K562 (cell line): Measurements from ENCODE around the gene LCN12. TPM values are rescaled to one million over a fixed set of nuclear protein-coding genes. Genes with fewer than 3 reads are reported as not detected.
"Not testable (repeated sequence)": the region's sequence is repeated elsewhere in the genome, so short reads cannot be mapped to it uniquely, and the experiment has no call there.

Source experiments
- ATF1 ChIP-seq, 2 experiments: fragments of 450-650 bp in 1 of 2; IDR thresholded peaks; 2 replicates each; pipeline ENCODE4 v1.6.1; 2016; ENCODE audit warnings: missing compliant biosample characterization in 1 of 2, missing genetic modification characterization in 1 of 2
- ATF7 ChIP-seq: fragments of 450-650 bp; IDR thresholded peaks from 2 replicates; pipeline ENCODE4 v1.7.1; 2014; ENCODE audit warnings: mild to moderate bottlenecking, moderate library complexity
- CREB1 ChIP-seq, 2 experiments: sonication (generic) in 1 of 2; formaldehyde crosslinking in 1 of 2; IDR thresholded peaks; 2 replicates each; pipeline versions ENCODE4 v1.6.1 to v1.8.0; 2012 to 2022; ENCODE audit warnings: inconsistent platforms in 1 of 2, mild to moderate bottlenecking in 1 of 2, missing genetic modification reagents in 1 of 2, moderate library complexity in 1 of 2
- CTCF ChIP-seq, 3 experiments: IDR thresholded peaks in 2 of 3; conservative IDR thresholded peaks in 1 of 3; 2 replicates each; pipeline ENCODE4 v1.5.1; 2011 to 2012; ENCODE audit warnings: low read length in 3 of 3, mild to moderate bottlenecking in 3 of 3, control low read depth in 2 of 3, improper control_type of control experiment in 1 of 3, inconsistent platforms in 1 of 3, low read depth in 1 of 3, mixed read lengths in 1 of 3, moderate library complexity in 1 of 3; ENCODE audit not compliant: insufficient read depth in 2 of 3
- ETV1 ChIP-seq: fragments of 450-650 bp; conservative IDR thresholded peaks from 2 replicates; pipeline ENCODE4 v1.6.1; 2016; ENCODE audit warnings: missing genetic modification characterization, control low read depth, low read depth, missing compliant biosample characterization
- RAD21 ChIP-seq, 2 experiments: fragments of 250-450 bp in 1 of 2; fragments of 450-650 bp in 1 of 2; sonication (Bioruptor Pico) in 1 of 2; formaldehyde crosslinking in 1 of 2; IDR thresholded peaks in 1 of 2; conservative IDR thresholded peaks in 1 of 2; 2 replicates each; pipeline versions ENCODE4 v1.4.0 to v1.8.0; 2020 to 2022; ENCODE audit warnings: mild to moderate bottlenecking in 2 of 2, moderate library complexity in 1 of 2
- SMAD4 ChIP-seq: fragments of 250-450 bp; sonication (Bioruptor Pico); conservative IDR thresholded peaks from 2 replicates; pipeline ENCODE4 v1.8.0; 2021; ENCODE audit warnings: inconsistent platforms, mild to moderate bottlenecking, moderate library complexity
- polyA plus RNA-seq, 8 experiments: library from polyadenylated mRNA; depleted of rRNA in 4 of 8; stranded (reverse) in 5 of 8; unstranded in 3 of 8; fragments of >200 nt; fragmentation: Nextera tagmentation in 2 of 8; fragmentation: Illumina TruSeq in 1 of 8; extraction: Ambion mirVana in 2 of 8; extraction: Trizol in 1 of 8; gene quantifications; 2 replicates each; pipeline versions ENCODE4 v1.2.1 to v1.2.3, GENCODE V29; 2011 to 2014; ENCODE audit warnings: inconsistent platforms in 1 of 8, missing spikeins in 1 of 8
- total RNA-seq, 7 experiments: library from RNA; depleted of rRNA in 6 of 7; stranded (reverse); fragments of >200 nt in 6 of 7; fragmentation: Illumina TruSeq in 2 of 7; extraction: Trizol in 2 of 7; gene quantifications; 2 replicates each; pipeline versions ENCODE4 v1.2.1 to v1.2.3, GENCODE V29; 2011 to 2021; ENCODE audit warnings: low replicate concordance in 1 of 7

The LCN12 gene
- total and polyA plus RNA-seq, 9 of the 15 experiments (the other 6 are each of a cell fraction or from before 2014, with no cell fraction given), result 0.05 TPM; not detected in 8

GRCh38 chr9:137004285-137004684 lies 52.2 kb downstream of the LCN12 start (continued):
- peak; percentile 30 to 41 (median 40); a peak in 4 of 6 replicates for TF ChIP-seq CTCF (IDR thresholded peaks at IDR 0.05 in 2 of 3, conservative IDR thresholded peaks at IDR 0.05 in 1 of 3; ENCODE audit: insufficient read depth in 2 of 3, low read depth in 1 of 3, low read length in 3 of 3)
- TF ChIP-seq SMAD4 (CRISPR knock-in tag), result peak; percentile 37; the same call in 1 of the 2 replicates
- TF ChIP-seq CREB1 (IDR thresholded peaks at IDR 0.05); ATF1 (CRISPR knock-in tag; IDR thresholded peaks at IDR 0.05): not testable (repeated sequence)
- peak; percentile 54; the same call in 1 of the 2 replicates for TF ChIP-seq CREB1 (CRISPR knock-in tag; IDR thresholded peaks at IDR 0.05)
- TF ChIP-seq ATF1 (tag; IDR thresholded peaks at IDR 0.05), result peak; percentile 86
- peak; percentile 33 to 69; a peak in 3 of 4 replicates for TF ChIP-seq RAD21 (CRISPR knock-in tag; conservative IDR thresholded peaks at IDR 0.05 in 1 of 2, IDR thresholded peaks at IDR 0.05 in 1 of 2)
- TF ChIP-seq ETV1 (tag), result peak; percentile 77
- peak; percentile 81 for TF ChIP-seq ATF7

Other genes starting within 250 kb of the LCN12 start
Only the 7 nearest of the 33 such genes appear.
- 26.8 and 33.3 TPM in 2 replicates for gene TRAF2, start 65.8 kb upstream of the LCN12 start, total RNA-seq (2014; rRNA removed)
- gene TRAF2, start 65.8 kb upstream of the LCN12 start, total RNA-seq (2014; rRNA removed; fragmentation: Illumina TruSeq; extraction: Trizol), result 5.9 and 9.1 TPM in 2 replicates
- 26.6 and 28.2 TPM in 2 replicates for gene TRAF2, start 65.8 kb upstream of the LCN12 start, total RNA-seq (2015; rRNA removed; fragmentation: Illumina TruSeq; extraction: Trizol)
- 44.5 and 45.2 TPM in 2 replicates for gene TRAF2, start 65.8 kb upstream of the LCN12 start, total RNA-seq (2021)
- gene TRAF2, start 65.8 kb upstream of the LCN12 start, polyA plus RNA-seq (2011; rRNA removed), result 17.3 and 24.9 TPM in 2 replicates
- gene TRAF2, start 65.8 kb upstream of the LCN12 start, polyA plus RNA-seq (2014; fragmentation: Illumina TruSeq; extraction: Trizol), result 18.0 and 28.7 TPM in 2 replicates
- under 1 TPM; 0.24 to 0.81 TPM for gene TRAF2, start 65.8 kb upstream of the LCN12 start, polyA plus RNA-seq (2014; fragmentation: Nextera tagmentation; extraction: Ambion mirVana)
- gene TRAF2, start 65.8 kb upstream of the LCN12 start, polyA plus RNA-seq (2014; rRNA removed), result 33.6 and 44.2 TPM in 2 replicates
- 128 and 144 TPM in 2 replicates for gene FBXW5, start 7.5 kb upstream of the LCN12 start, total RNA-seq (2014; rRNA removed)
- gene FBXW5, start 7.5 kb upstream of the LCN12 start, total RNA-seq (2014; rRNA removed; fragmentation: Illumina TruSeq; extraction: Trizol), result 3.2 and 6.1 TPM in 2 replicates
- 37.0 and 40.6 TPM in 2 replicates for gene FBXW5, start 7.5 kb upstream of the LCN12 start, total RNA-seq (2015; rRNA removed; fragmentation: Illumina TruSeq; extraction: Trizol)
- gene FBXW5, start 7.5 kb upstream of the LCN12 start, total RNA-seq (2021), result 99.7 and 103 TPM in 2 replicates
- 37.5 and 55.5 TPM in 2 replicates for gene FBXW5, start 7.5 kb upstream of the LCN12 start, polyA plus RNA-seq (2011; rRNA removed)
- gene FBXW5, start 7.5 kb upstream of the LCN12 start, polyA plus RNA-seq (2014; fragmentation: Illumina TruSeq; extraction: Trizol), result 10.8 and 36.2 TPM in 2 replicates
- gene FBXW5, start 7.5 kb upstream of the LCN12 start, polyA plus RNA-seq (2014; fragmentation: Nextera tagmentation; extraction: Ambion mirVana), result 1 to 10 TPM in 1 of 2 experiments, under 1 TPM in 1; 0.21 to 1.2 TPM
- 97.6 and 107 TPM in 2 replicates for gene FBXW5, start 7.5 kb upstream of the LCN12 start, polyA plus RNA-seq (2014; rRNA removed)
- 2.7 and 3.0 TPM in 2 replicates for gene C8G, start 7.0 kb upstream of the LCN12 start, total RNA-seq (2014; rRNA removed)
- not detected in 2 replicates for gene C8G, start 7.0 kb upstream of the LCN12 start, total RNA-seq (2014; rRNA removed; fragmentation: Illumina TruSeq; extraction: Trizol)
- gene C8G, start 7.0 kb upstream of the LCN12 start, total RNA-seq (2015; rRNA removed; fragmentation: Illumina TruSeq; extraction: Trizol), result 2.9 and 4.4 TPM in 2 replicates
- 4.3 and 5.9 TPM in 2 replicates for gene C8G, start 7.0 kb upstream of the LCN12 start, total RNA-seq (2021)
- gene C8G, start 7.0 kb upstream of the LCN12 start, polyA plus RNA-seq (2011; rRNA removed), result 0.35 and 2.0 TPM in 2 replicates
- 0.59 and 1.3 TPM in 2 replicates for gene C8G, start 7.0 kb upstream of the LCN12 start, polyA plus RNA-seq (2014; fragmentation: Illumina TruSeq; extraction: Trizol)
- gene C8G, start 7.0 kb upstream of the LCN12 start, polyA plus RNA-seq (2014; fragmentation: Nextera tagmentation; extraction: Ambion mirVana), result under 1 TPM in 1 of 2 experiments, not detected in 1; 0.38 TPM
- gene C8G, start 7.0 kb upstream of the LCN12 start, polyA plus RNA-seq (2014; rRNA removed), result 1.9 and 4.0 TPM in 2 replicates
- gene PTGDS, start 25.2 kb downstream of the LCN12 start, total RNA-seq (2014; rRNA removed), result 5.2 and 7.4 TPM in 2 replicates
- 0.65 TPM in 1 of 2 replicates, not detected in the other for gene PTGDS, start 25.2 kb downstream of the LCN12 start, total RNA-seq (2014; rRNA removed; fragmentation: Illumina TruSeq; extraction: Trizol)
- 2.0 and 2.9 TPM in 2 replicates for gene PTGDS, start 25.2 kb downstream of the LCN12 start, total RNA-seq (2015; rRNA removed; fragmentation: Illumina TruSeq; extraction: Trizol)
- gene PTGDS, start 25.2 kb downstream of the LCN12 start, total RNA-seq (2021), result 4.6 and 4.7 TPM in 2 replicates
- gene PTGDS, start 25.2 kb downstream of the LCN12 start, polyA plus RNA-seq (2011; rRNA removed), result 2.6 and 4.4 TPM in 2 replicates
- gene PTGDS, start 25.2 kb downstream of the LCN12 start, polyA plus RNA-seq (2014; fragmentation: Illumina TruSeq; extraction: Trizol), result 1.2 and 2.7 TPM in 2 replicates
- under 1 TPM; 0.46 to 0.55 TPM for gene PTGDS, start 25.2 kb downstream of the LCN12 start, polyA plus RNA-seq (2014; fragmentation: Nextera tagmentation; extraction: Ambion mirVana)
- 7.0 and 7.1 TPM in 2 replicates for gene PTGDS, start 25.2 kb downstream of the LCN12 start, polyA plus RNA-seq (2014; rRNA removed)
- gene LCNL1, start 30.7 kb downstream of the LCN12 start, total RNA-seq (2014; rRNA removed), result 0.08 TPM in 1 of 2 replicates, not detected in the other
- 0.04 and 0.10 TPM in 2 replicates for gene LCNL1, start 30.7 kb downstream of the LCN12 start, total RNA-seq (2014; rRNA removed; fragmentation: Illumina TruSeq; extraction: Trizol)
- not detected in 2 replicates for gene LCNL1, start 30.7 kb downstream of the LCN12 start, total RNA-seq (2015; rRNA removed; fragmentation: Illumina TruSeq; extraction: Trizol)
- gene LCNL1, start 30.7 kb downstream of the LCN12 start, total RNA-seq (2021), result 0.11 and 0.16 TPM in 2 replicates
- 0.04 and 0.14 TPM in 2 replicates for gene LCNL1, start 30.7 kb downstream of the LCN12 start, polyA plus RNA-seq (2011; rRNA removed)
- gene LCNL1, start 30.7 kb downstream of the LCN12 start, polyA plus RNA-seq (2014; fragmentation: Illumina TruSeq; extraction: Trizol), result 0.04 TPM in 1 of 2 replicates, not detected in the other
- not detected for gene LCNL1, start 30.7 kb downstream of the LCN12 start, polyA plus RNA-seq (2014; fragmentation: Nextera tagmentation; extraction: Ambion mirVana)
- gene LCNL1, start 30.7 kb downstream of the LCN12 start, polyA plus RNA-seq (2014; rRNA removed), result 0.11 and 0.12 TPM in 2 replicates
- gene PAXX, start 40.1 kb downstream of the LCN12 start, total RNA-seq (2014; rRNA removed), result 147 and 175 TPM in 2 replicates
- gene PAXX, start 40.1 kb downstream of the LCN12 start, total RNA-seq (2014; rRNA removed; fragmentation: Illumina TruSeq; extraction: Trizol), result 13.6 and 20.4 TPM in 2 replicates
- gene PAXX, start 40.1 kb downstream of the LCN12 start, total RNA-seq (2015; rRNA removed; fragmentation: Illumina TruSeq; extraction: Trizol), result 59.9 and 63.7 TPM in 2 replicates
- gene PAXX, start 40.1 kb downstream of the LCN12 start, total RNA-seq (2021), result 136 and 140 TPM in 2 replicates
- 38.5 and 41.3 TPM in 2 replicates for gene PAXX, start 40.1 kb downstream of the LCN12 start, polyA plus RNA-seq (2011; rRNA removed)
- 23.3 and 45.8 TPM in 2 replicates for gene PAXX, start 40.1 kb downstream of the LCN12 start, polyA plus RNA-seq (2014; fragmentation: Illumina TruSeq; extraction: Trizol)
- 1 to 10 TPM; 1.2 to 6.2 TPM for gene PAXX, start 40.1 kb downstream of the LCN12 start, polyA plus RNA-seq (2014; fragmentation: Nextera tagmentation; extraction: Ambion mirVana)
- 175 and 182 TPM in 2 replicates for gene PAXX, start 40.1 kb downstream of the LCN12 start, polyA plus RNA-seq (2014; rRNA removed)
- not detected in 2 replicates for gene CLIC3, start 44.3 kb downstream of the LCN12 start, total RNA-seq (2014; rRNA removed)
- not detected in 2 replicates for gene CLIC3, start 44.3 kb downstream of the LCN12 start, total RNA-seq (2014; rRNA removed; fragmentation: Illumina TruSeq; extraction: Trizol)
- gene CLIC3, start 44.3 kb downstream of the LCN12 start, total RNA-seq (2015; rRNA removed; fragmentation: Illumina TruSeq; extraction: Trizol), result not detected in 2 replicates
- 0.18 and 0.29 TPM in 2 replicates for gene CLIC3, start 44.3 kb downstream of the LCN12 start, total RNA-seq (2021)
- gene CLIC3, start 44.3 kb downstream of the LCN12 start, polyA plus RNA-seq (2011; rRNA removed), result 0.07 TPM in 1 of 2 replicates, not detected in the other
- gene CLIC3, start 44.3 kb downstream of the LCN12 start, polyA plus RNA-seq (2014; fragmentation: Illumina TruSeq; extraction: Trizol), result not detected in 2 replicates
- gene CLIC3, start 44.3 kb downstream of the LCN12 start, polyA plus RNA-seq (2014; fragmentation: Nextera tagmentation; extraction: Ambion mirVana), result not detected
- gene CLIC3, start 44.3 kb downstream of the LCN12 start, polyA plus RNA-seq (2014; rRNA removed), result 0.27 TPM in 1 of 2 replicates, not detected in the other